Liver (tissue), 9 donors: ENCODE measurements around the gene RASL12. TPM values are rescaled to one million over a fixed set of nuclear protein-coding genes. Genes with fewer than 3 reads are reported as not detected.
"Not testable (repeated sequence)": the region's sequence is repeated elsewhere in the genome, so short reads cannot be mapped to it uniquely, and the experiment has no call there.

Source experiments
- DNase-seq: peaks from one replicate; pipeline ENCODE4 v3.0.0-alpha.2; 2017; ENCODE audit warnings: low spot score
- H3K27ac ChIP-seq, 2 donors: one replicate each; pipeline ENCODE4 v1.7.0; 2013; ENCODE audit warnings: inconsistent platforms in 2 of 2, low read length in 2 of 2, control low read depth in 1 of 2, low read depth in 1 of 2, mild to moderate bottlenecking in 1 of 2
- H3K27me3 ChIP-seq, 4 donors: one replicate each; pipeline versions ENCODE4 v1.6.1 to v1.7.0; 2013; ENCODE audit warnings: low read length in 3 of 4, inconsistent platforms in 1 of 4, mild to moderate bottlenecking in 1 of 4, moderate library complexity in 1 of 4; ENCODE audit not compliant: control insufficient read depth in 4 of 4, insufficient read depth in 4 of 4
- H3K36me3 ChIP-seq, 4 donors: one replicate each; pipeline versions ENCODE4 v1.6.1 to v1.7.0; 2013; ENCODE audit warnings: low read length in 3 of 4, mild to moderate bottlenecking in 3 of 4, low read depth in 1 of 4, moderate library complexity in 1 of 4; ENCODE audit not compliant: control insufficient read depth in 4 of 4, insufficient read depth in 3 of 4
- H3K4me1 ChIP-seq, 4 donors: one replicate each; pipeline versions ENCODE4 v1.6.1 to v1.7.0; 2013; ENCODE audit warnings: low read length in 3 of 4, mild to moderate bottlenecking in 3 of 4, moderate library complexity in 1 of 4; ENCODE audit not compliant: control insufficient read depth in 4 of 4, insufficient read depth in 4 of 4
- H3K4me3 ChIP-seq, 3 donors: one replicate each; pipeline versions ENCODE4 v1.6.1 to v1.7.0; 2013; ENCODE audit warnings: low read length in 3 of 3, control low read depth in 1 of 3, low read depth in 1 of 3, mild to moderate bottlenecking in 1 of 3
- H3K9ac ChIP-seq, 2 donors: one replicate each; pipeline ENCODE4 v1.7.0; 2013; ENCODE audit warnings: low read length in 2 of 2, mild to moderate bottlenecking in 2 of 2, moderate library complexity in 2 of 2, control low read depth in 1 of 2, low read depth in 1 of 2
- H3K9me3 ChIP-seq, 4 donors: one replicate each; pipeline versions ENCODE4 v1.6.1 to v1.7.0; 2013; ENCODE audit warnings: low read length in 3 of 4; ENCODE audit not compliant: control insufficient read depth in 4 of 4
- EGR1 ChIP-seq, 2 donors: IDR thresholded peaks; 2 replicates each; pipeline ENCODE4 v1.6.1; 2016 to 2018; ENCODE audit warnings: antibody characterized with exemption in 2 of 2, low read depth in 2 of 2
- FOXA1 ChIP-seq: IDR thresholded peaks from 2 replicates; pipeline ENCODE4 v1.6.1; 2016; ENCODE audit warnings: antibody characterized with exemption
- GABPA ChIP-seq, 2 donors: IDR thresholded peaks in 1 of 2; conservative IDR thresholded peaks in 1 of 2; 2 replicates each; pipeline ENCODE4 v1.6.1; 2016; ENCODE audit warnings: antibody characterized with exemption in 2 of 2, mild to moderate bottlenecking in 1 of 2, moderate library complexity in 1 of 2
- HNF4G ChIP-seq: IDR thresholded peaks from 2 replicates; pipeline ENCODE4 v1.6.1; 2016; ENCODE audit warnings: antibody characterized with exemption
- JUND ChIP-seq, 2 donors: IDR thresholded peaks; 2 replicates each; pipeline ENCODE4 v1.6.1; 2016; ENCODE audit warnings: antibody characterized with exemption in 2 of 2
- NR2F2 ChIP-seq: IDR thresholded peaks from 2 replicates; pipeline ENCODE4 v1.6.1; 2016; ENCODE audit warnings: antibody characterized with exemption
- RXRA ChIP-seq, 2 donors: IDR thresholded peaks; 2 replicates each; pipeline ENCODE4 v1.6.1; 2017 to 2018; ENCODE audit warnings: antibody characterized with exemption in 2 of 2, mild to moderate bottlenecking in 1 of 2
- SP1 ChIP-seq: IDR thresholded peaks from 2 replicates; pipeline ENCODE4 v1.6.1; 2018; ENCODE audit warnings: antibody characterized with exemption, mild to moderate bottlenecking
- TAF1 ChIP-seq: conservative IDR thresholded peaks from 2 replicates; pipeline ENCODE4 v1.6.1; 2016; ENCODE audit warnings: antibody characterized with exemption, mild to moderate bottlenecking
- YY1 ChIP-seq: IDR thresholded peaks from 2 replicates; pipeline ENCODE4 v1.6.1; 2016; ENCODE audit warnings: antibody characterized with exemption, mild to moderate bottlenecking
- ZBTB33 ChIP-seq: IDR thresholded peaks from 2 replicates; pipeline ENCODE4 v1.6.1; 2016; ENCODE audit warnings: antibody characterized with exemption
- WGBS: extraction: QIAGEN DNeasy Blood & Tissue Kit; methylation state at CpG from one replicate; pipeline ENCODE4 v1.1.7; 2013; 5-methylcytosine and 5-hydroxymethylcytosine counted together
- polyA plus RNA-seq, 2 donors: library from polyadenylated mRNA; stranded (reverse) in 1 of 2; unstranded in 1 of 2; fragments of 200-250 nt in 1 of 2; fragments of >200 nt in 1 of 2; fragmentation: Nextera tagmentation in 1 of 2; extraction: Ambion mirVana in 1 of 2; gene quantifications; one replicate each; pipeline versions ENCODE4 v1.2.1 to v1.2.3, GENCODE V29; 2013 to 2015
- total RNA-seq, 2 donors: library from RNA; depleted of rRNA; stranded (reverse); fragments of >200 nt; gene quantifications; one replicate each; pipeline ENCODE4 v1.2.3, GENCODE V29; 2014
- TF ChIP-seq, protein P1 (sequence below): fragments of 150-350 bp; IDR thresholded peaks from 2 replicates; pipeline ENCODE4 v1.5.1; 2017; ENCODE audit warnings: improper control_type of control experiment, low read depth, low read length; ENCODE audit not compliant: missing input control
- TF ChIP-seq, protein P2 (sequence below): IDR thresholded peaks from 2 replicates; pipeline ENCODE4 v1.6.1; 2016; ENCODE audit warnings: antibody characterized with exemption
- TF ChIP-seq, protein P3 (sequence below): IDR thresholded peaks from 2 replicates; pipeline ENCODE4 v1.6.1; 2016; ENCODE audit warnings: antibody characterized with exemption, mild to moderate bottlenecking
- donor health status: healthy.
- donor health status: healthy.
- donor health status: healthy.
- donor health status: healthy.
- donor health status: healthy.

The RASL12 gene
- total and polyA plus RNA-seq, 4 donors = 0.50 to 0.92 (median 0.63) TPM

- not testable (repeated sequence) for H3K9me3 ChIP-seq, H3K27me3 ChIP-seq, H3K9ac ChIP-seq, DNase-seq, H3K36me3 ChIP-seq, H3K27ac ChIP-seq, H3K4me1 ChIP-seq, H3K4me3 ChIP-seq
- 83% methylated on average over 12 of the region's 12 CpGs for WGBS
These were observed 8.0 kb upstream of the RASL12 start for GRCh38 chr15:65075607-65076395.

- DNase-seq, H3K9me3 ChIP-seq, H3K36me3 ChIP-seq, H3K27ac ChIP-seq, H3K4me3 ChIP-seq, H3K4me1 ChIP-seq, H3K9ac ChIP-seq, H3K27me3 ChIP-seq: not testable (repeated sequence)
- WGBS = 97% methylated on average over 21 of the region's 22 CpGs
These were observed 7.2 kb upstream of the RASL12 start for GRCh38 chr15:65074946-65075345.

GRCh38 chr15:65072617-65073016 is 4.8 kb upstream of the RASL12 start:
- no peak overlapping the region for H3K4me3 ChIP-seq
- H3K9me3 ChIP-seq = no peaks in the 10 kb centered on the region
- no peaks in the 10 kb centered on the region for H3K36me3 ChIP-seq
- TF ChIP-seq, protein P1, sequence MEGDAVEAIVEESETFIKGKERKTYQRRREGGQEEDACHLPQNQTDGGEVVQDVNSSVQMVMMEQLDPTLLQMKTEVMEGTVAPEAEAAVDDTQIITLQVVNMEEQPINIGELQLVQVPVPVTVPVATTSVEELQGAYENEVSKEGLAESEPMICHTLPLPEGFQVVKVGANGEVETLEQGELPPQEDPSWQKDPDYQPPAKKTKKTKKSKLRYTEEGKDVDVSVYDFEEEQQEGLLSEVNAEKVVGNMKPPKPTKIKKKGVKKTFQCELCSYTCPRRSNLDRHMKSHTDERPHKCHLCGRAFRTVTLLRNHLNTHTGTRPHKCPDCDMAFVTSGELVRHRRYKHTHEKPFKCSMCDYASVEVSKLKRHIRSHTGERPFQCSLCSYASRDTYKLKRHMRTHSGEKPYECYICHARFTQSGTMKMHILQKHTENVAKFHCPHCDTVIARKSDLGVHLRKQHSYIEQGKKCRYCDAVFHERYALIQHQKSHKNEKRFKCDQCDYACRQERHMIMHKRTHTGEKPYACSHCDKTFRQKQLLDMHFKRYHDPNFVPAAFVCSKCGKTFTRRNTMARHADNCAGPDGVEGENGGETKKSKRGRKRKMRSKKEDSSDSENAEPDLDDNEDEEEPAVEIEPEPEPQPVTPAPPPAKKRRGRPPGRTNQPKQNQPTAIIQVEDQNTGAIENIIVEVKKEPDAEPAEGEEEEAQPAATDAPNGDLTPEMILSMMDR = no peak
- TF ChIP-seq FOXA1 (no peak), EGR1 (IDR thresholded peaks at IDR 0.05; ENCODE audit: low read depth in 2 of 2) (no peak), GABPA (IDR thresholded peaks at IDR 0.05 in 1 of 2, conservative IDR thresholded peaks at IDR 0.05 in 1 of 2) (no peak), SP1 (no peak), ZBTB33 (no peak), JUND (IDR thresholded peaks at IDR 0.05) (no peak), NR2F2 (no peak), TAF1 (no peak), HNF4G (no peak), RXRA (IDR thresholded peaks at IDR 0.05) (no peak), YY1 (no peak)
- TF ChIP-seq, protein P2, sequence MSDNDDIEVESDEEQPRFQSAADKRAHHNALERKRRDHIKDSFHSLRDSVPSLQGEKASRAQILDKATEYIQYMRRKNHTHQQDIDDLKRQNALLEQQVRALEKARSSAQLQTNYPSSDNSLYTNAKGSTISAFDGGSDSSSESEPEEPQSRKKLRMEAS = no peak
- TF ChIP-seq, protein P3, sequence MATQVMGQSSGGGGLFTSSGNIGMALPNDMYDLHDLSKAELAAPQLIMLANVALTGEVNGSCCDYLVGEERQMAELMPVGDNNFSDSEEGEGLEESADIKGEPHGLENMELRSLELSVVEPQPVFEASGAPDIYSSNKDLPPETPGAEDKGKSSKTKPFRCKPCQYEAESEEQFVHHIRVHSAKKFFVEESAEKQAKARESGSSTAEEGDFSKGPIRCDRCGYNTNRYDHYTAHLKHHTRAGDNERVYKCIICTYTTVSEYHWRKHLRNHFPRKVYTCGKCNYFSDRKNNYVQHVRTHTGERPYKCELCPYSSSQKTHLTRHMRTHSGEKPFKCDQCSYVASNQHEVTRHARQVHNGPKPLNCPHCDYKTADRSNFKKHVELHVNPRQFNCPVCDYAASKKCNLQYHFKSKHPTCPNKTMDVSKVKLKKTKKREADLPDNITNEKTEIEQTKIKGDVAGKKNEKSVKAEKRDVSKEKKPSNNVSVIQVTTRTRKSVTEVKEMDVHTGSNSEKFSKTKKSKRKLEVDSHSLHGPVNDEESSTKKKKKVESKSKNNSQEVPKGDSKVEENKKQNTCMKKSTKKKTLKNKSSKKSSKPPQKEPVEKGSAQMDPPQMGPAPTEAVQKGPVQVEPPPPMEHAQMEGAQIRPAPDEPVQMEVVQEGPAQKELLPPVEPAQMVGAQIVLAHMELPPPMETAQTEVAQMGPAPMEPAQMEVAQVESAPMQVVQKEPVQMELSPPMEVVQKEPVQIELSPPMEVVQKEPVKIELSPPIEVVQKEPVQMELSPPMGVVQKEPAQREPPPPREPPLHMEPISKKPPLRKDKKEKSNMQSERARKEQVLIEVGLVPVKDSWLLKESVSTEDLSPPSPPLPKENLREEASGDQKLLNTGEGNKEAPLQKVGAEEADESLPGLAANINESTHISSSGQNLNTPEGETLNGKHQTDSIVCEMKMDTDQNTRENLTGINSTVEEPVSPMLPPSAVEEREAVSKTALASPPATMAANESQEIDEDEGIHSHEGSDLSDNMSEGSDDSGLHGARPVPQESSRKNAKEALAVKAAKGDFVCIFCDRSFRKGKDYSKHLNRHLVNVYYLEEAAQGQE = no peak
- no peak overlapping the region for H3K9ac ChIP-seq
- H3K27ac ChIP-seq = no peak overlapping the region
- peaks cover 0 to 2% (median under 1%) of the 10 kb centered on the region in 4 donors for H3K4me1 ChIP-seq
- no peak for DNase-seq
- H3K27me3 ChIP-seq = no peaks in the 10 kb centered on the region
- 92% methylated on average over 3 of the region's 3 CpGs for WGBS
